UCSD-AML1 (cell line): ENCODE data around the gene BBS1.
A peak's percentile ranks its signal among the peaks of the same experiment; 100 is the strongest.
"Not testable (repeated sequence)": the region's sequence is repeated elsewhere in the genome, so short reads cannot be mapped to it uniquely, and the experiment has no call there.

ENCODE experiments used
- DNase-seq: peaks from one replicate; lab custom pipeline; 2025; ENCODE audit not compliant: unreplicated experiment; lab: John Stamatoyannopoulos, UW

Gene BBS1

DNA sequence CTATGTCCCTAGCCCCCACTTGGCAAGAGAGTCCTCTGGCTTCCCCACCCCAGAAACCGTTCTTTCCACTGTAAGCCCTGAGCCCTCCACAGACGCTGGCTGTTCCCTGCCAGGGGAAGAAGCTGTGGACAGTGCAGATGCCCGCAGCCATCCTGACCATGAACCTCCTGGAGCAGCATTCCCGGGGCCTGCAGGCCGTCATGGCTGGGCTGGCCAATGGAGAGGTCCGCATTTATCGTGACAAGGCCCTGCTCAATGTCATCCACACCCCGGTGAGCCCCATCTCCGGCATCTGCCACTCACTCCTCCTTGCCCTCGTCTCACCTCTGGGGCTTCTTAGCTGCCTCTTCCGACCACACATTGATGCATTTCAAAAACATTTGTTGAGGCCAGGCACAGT lies 13.2 kb downstream of the BBS1 start:
- no peak for DNase-seq

DNA sequence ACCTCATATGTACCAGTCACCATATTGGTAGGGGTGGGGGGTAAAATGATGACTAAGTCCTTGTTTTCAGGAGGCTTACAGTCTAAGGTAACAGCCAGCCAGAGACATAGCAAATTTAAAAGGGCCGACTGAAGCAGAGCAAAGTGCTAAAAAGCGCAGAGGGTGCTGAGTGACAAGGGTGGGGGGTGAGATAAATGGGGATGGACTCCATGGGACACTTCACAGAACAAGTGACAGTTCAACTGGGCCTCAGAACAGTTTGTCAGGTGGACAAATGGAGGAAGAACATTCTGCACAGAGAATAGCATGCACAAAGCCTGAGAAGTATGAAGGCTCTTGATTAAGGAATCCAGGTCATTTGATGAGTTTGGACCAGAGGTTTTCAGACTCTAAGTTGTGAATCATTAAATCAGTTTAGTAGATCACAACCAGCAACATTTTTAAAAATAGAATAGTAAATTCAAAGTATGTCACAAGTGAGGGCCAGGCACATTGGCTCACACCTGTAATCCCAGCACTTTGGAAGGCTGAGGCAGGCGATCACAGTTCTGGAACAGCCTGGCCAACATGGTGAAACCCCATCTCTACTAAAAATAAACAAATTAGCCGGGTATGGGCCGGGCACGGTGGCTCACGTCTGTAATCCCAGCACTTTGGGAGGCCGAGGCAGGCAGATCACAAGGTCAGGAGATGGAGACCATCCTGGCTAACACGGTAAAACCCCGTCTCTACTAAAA lies 14.0 kb downstream of the BBS1 start:
- no peak for DNase-seq

DNA sequence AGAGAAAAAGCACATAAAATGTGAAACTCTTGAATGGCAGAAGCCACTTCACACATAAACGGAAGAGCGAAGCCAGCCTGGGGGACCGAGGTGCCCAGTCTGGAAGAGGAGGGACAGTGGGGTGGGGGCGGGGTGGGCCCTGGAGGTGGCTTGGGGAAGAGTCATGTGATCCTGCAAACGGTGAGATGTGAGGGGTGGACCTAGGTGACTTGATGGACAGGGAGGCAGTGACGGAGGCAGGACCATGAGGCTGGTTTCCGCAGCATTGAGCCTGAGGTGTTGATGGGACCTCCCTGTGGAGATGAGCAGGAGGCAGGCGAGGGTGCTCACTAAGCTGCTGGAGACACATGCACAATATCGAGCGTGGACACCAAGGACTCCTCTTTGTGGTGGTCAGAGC lies 18.6 kb downstream of the BBS1 start:
- DNase-seq = no peak

DNA sequence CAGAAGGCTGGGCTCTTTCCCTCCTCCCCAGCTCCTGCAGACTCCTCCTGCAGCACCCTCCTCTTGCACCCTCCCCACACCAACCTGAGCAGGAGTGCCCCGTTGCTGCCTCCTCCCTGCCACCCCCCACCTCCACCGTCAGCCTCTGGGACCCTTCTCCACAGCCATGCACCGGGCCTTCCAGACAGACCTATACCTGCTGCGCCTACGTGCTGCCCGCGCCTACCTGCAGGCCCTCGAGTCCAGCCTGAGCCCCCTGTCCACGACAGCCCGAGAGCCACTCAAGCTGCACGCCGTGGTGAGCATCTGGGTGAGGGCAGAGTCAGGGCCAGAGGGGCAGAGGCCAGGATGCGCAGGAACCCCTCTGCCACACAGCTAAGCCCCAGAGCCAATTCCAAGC lies 19.2 kb downstream of the BBS1 start:
- DNase-seq = no peak

DNA sequence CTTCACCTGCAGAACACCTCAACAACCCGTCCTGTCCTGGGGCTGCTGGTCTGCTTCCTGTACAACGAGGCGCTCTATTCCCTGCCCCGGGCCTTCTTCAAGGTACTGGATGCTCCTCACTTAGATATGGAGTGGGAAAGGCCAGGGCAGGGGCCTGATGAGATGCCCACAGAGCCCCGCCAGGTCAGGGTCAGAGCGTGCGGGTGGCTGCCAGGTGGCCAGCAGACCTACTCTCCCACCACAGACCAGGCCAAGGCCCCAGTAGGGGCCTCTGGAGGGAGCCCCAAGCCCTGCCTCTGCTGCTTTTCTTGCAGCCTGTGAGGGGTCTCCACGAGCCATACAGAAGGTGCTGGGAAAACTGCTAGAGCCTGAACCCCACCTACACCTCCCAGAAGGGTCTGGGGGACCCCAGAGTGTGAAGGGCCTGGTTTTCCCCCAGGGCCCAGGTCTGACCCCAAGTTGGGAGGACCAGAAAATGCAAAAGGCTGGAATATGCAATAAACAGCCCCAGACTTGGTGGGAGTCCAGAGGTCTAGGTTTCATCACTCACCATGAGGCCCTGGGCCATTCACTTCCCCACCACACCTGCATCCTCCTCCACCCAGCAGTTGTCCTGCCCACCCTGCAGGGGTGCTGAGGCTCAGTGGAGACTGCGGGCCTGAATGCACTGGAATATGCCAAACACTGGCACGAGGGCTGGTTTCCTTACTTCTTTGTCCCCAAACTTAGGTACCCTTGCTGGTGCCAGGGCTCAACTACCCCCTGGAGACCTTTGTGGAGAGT lies 20.7 kb downstream of the BBS1 start:
- DNase-seq = no peak

DNA sequence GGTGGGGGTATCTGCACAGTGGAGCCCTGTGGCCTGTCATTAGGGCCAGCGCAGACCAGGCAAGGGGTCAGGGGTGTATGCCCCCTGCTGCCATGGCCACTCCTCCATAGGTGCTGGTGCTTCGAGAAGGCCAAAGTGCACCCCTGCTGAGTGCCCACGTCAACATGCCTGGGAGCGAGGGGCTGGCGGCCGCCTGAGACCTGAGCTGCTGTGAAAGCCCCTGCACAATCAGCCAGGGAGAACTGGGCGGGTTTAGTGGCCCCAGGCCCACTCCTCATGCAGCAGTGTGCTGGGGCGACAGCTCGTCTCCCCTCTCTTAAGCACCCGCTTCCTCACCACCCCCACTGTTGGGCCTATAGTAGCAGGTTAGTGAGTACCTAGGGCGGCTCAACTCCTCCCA lies 21.4 kb downstream of the BBS1 start:
- DNase-seq = no peak

DNA sequence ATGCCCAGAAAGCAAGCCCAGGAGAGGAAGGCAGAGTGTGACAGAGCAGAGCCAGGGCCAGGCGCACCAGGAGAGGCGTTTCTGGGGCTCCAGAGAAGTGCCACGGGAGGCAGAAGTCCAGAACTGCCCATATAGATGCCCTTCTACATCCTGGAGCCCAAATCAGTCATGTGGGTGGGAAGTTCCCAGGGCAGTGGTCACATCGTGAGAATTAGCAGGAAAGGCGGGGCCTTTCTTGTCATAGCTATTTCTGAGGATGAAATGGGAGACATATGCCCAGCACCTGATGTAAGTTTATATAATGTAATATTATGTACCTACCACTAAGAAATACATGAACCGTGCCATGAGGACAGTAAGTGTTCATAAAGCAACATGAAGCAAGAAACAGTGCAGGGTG lies 22.3 kb downstream of the BBS1 start:
- DNase-seq = no peak

DNA sequence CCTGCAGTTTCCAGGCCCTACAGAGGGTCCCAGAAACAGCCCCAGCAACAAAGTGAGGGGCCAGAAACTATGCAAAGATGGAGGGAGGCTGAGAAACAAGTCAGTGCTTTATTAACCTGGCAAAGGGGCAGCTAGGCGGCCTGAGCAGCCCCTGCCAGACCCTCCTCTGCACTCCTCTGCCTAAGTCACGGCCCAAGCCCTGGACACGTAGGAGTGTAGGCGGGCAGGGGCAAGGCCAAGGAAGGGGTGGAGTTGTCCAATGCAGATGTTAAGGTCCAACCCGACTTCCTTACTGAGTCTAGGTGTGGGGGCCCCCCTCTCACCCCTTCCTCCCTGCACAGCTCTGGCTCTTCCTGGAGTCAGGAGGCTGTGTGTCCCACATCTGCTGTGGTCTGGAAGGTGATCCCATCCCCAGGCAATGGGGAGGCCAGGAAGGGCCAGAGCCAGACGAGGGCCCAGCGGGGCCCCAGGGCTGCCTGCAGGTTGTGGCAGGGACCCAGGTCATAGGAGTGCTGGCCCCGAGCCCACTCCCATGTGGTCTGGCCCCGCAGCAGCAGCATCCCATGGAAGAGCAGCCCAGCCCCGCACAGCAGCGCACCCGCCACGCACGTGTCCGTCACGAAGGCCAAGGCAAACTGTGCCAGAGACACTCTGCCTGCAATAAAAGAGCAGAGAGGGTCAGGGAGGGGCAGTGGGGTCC lies 28.9 kb downstream of the BBS1 start:
- no peak for DNase-seq

DNA sequence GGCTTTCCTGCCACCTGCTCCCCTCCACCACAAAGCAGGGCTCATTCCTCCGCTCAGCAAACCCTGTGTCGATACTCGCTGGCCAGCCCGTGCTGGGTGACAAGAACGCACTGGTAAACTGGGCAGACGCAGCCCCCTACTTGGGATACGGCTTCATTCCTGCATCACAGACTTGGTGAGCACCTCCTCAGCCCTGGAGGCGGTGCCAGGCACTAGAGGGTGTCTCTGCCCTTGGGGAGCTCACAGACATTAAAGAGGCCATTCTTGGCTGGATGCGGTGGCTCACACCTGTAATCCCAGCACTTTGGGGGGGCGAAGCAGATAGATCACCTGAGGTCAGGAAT lies 29.4 kb downstream of the BBS1 start:
- no peak for DNase-seq

DNA sequence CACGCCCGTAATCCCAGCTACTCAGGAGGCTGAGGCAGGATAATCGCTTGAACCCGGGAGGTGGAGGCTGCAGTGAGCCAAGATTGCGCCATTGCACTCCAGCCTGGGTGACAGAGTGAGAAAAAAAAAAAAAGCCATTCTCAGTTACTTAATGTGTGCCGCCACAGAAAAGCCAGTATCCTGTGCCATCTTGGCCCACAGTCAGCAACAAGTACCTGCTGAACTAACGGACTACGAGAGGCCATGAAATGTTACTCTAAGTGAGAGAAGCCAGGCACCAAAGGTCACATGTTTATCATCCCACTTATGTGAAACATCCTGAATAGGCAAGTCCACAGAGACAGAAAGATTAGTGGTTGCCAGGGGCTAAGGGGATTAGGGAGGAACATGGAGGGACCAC lies 30.2 kb downstream of the BBS1 start:
- not testable (repeated sequence) for DNase-seq

DNA sequence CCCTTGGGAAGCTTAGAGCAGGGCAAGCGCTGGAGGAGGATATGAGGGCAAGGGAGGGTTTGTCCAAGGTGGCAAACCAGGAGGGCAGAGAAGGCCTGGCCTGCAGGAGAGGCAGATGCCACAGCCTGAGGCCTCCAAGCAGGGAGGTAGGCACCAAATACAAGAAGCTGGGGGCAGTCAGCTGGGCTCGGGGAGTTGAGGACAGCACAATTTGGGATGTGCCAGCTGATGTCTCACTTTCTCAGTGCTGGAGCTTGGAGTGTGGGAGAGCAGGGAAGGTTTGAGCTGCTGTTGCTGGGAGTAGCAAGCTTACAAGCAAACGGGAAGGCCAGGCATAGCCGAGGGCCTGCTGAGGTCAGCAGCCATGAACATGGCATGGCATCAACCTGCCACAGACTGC lies 31.5 kb downstream of the BBS1 start:
- no peak for DNase-seq

DNA sequence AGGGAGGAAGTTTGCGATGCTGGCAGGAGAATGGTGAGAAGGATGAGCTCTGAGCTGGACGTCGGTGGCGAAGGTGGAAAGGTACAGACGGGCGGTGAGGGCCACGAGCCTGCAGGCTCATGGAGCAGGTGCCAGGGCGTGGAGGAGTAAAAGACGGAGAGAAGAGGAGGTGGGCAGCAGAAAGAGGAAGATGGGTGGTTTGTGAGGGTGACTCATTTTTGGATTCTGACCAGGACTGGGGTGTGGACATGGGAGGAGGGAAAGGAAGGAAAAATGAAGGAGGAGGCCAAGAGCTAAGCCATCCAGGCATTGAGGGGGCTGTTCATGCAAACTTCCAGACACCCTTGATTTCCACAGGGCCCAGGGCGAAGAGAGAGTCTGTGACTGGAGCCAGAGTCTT lies 31.9 kb downstream of the BBS1 start:
- DNase-seq = no peak

DNA sequence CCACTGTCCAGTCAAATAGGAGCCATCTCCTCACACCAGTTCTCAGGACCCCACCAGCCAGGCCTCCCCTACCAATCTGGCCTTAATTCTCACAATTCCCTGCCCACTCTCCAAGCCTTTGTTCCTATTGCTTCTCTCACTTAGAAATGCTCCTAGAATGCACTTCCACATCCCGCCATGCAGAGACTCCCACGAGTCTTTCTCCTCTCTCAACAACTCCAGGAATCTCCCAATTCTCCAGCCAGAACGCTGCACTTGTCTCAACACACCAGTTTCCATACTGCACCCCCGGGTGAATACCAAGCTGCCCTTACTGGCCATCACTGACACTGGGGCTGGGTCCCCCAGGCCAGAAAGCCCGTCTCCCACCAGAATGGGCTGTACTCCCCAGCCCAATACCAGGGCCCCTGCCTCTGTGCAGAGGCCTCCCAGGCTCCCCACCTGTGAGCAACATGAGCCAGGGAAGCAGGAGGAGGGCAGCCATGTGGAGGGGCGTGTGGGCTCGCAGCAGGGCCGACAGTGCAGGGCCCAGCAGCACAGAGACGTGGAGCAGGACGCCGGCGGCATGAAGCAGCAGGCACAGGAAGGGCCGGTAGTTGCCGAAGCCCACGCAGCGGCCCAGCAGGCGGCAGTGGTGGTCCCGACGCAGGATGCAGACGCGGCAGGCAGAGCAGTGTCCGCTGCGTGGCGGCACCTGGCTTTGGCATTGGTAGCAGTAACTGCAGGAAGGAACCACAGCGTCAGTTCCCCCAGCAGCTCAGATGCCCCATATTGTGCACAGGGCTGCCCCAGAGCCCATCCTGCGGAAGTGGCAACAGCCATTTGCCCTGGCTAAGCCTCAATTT lies 33.0 kb downstream of the BBS1 start:
- DNase-seq = peak; percentile 86

DNA sequence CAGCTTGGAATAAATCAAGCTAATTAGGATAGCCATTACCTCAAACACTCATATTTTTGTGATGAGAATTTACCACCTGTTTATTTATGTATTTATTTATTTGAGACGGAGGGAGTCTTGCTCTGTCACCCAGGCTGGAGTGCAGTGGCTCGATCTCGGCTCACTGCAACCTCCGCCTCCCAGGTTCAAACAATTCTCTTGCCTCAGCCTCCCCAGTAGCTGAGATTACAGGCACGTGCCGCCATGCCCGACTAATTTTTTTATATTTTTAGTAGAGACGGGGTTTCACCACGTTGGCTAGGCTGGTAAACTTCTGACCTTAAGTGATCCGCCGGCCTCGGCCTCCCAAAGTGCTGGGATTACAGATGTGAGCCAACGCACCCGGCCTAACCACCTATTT lies 34.5 kb downstream of the BBS1 start:
- not testable (repeated sequence) for DNase-seq

DNA sequence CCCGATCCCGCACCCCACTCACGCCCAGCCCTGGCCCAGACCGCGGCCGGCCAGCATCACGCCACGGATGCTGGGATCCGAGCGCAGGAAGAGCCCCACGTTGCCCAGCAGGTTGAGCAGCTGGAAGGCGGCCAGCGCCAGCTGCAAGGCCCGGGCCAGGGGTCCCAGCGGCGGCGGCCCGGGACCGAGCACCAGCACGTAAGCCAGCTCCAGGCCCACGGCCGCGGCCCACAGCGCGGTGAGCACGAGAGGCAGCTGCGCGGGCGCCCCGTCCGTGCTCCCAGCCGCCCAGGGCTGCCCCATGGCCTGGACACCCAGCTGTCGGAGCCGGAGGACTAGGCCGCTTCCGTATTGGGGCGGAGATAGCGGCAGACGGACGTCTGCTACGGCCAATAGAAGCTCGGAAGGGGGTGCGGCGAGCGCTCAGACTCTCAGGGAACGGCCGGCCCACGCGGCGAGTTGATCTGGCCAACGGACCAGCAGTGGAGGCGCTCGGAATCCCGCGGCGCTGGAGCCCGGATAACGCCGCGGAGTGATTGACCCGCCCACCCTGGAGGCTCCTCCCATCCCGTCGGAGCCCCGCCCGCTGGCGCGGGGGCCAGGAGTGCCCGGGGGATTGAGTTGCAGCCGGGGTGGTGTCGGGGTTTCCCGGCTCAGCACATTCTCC lies 35.4 kb downstream of the BBS1 start, which contains the start of gene ZDHHC24:
Gene ZDHHC24 (minus strand): TSS at position 348 of the 667 bp plus-strand sequence. CDS start 45 bp downstream, at position 303.
- peak; percentile 97 for DNase-seq

DNA sequence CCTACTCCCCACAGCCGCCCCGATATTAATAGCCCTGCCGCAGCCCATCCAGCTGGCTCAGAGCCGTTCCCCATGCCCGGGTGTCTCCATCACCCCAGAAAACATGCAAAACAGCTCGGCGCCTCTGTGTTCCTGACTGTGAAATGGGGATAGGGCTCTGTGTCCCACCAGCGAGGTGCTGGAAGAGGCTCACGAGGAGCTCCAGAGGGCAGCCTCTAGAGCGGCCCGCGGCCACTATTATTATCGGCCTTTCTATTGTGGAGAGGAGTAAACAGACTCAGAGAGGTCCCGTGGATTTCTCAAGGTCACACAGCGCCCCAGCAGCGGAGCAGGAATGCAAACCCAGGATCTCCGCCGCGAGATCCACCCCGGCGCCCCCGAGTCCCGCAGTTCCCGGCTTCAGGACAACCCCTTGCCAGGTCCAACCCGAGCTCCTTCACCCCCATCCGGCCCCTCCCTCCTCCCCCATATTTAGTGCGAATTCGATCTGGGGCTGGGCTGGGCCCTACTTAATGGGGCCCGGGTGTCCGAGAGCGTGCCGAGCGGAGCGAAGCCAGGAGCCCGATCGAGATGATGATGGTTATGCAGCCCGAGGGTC lies 36.0 kb downstream of the BBS1 start, which contains the start of gene ACTN3:
Gene ACTN3 (plus strand): TSS at position 536 of the 598 bp plus-strand sequence. CDS start 35 bp downstream, at position 571.
- no peak for DNase-seq

DNA sequence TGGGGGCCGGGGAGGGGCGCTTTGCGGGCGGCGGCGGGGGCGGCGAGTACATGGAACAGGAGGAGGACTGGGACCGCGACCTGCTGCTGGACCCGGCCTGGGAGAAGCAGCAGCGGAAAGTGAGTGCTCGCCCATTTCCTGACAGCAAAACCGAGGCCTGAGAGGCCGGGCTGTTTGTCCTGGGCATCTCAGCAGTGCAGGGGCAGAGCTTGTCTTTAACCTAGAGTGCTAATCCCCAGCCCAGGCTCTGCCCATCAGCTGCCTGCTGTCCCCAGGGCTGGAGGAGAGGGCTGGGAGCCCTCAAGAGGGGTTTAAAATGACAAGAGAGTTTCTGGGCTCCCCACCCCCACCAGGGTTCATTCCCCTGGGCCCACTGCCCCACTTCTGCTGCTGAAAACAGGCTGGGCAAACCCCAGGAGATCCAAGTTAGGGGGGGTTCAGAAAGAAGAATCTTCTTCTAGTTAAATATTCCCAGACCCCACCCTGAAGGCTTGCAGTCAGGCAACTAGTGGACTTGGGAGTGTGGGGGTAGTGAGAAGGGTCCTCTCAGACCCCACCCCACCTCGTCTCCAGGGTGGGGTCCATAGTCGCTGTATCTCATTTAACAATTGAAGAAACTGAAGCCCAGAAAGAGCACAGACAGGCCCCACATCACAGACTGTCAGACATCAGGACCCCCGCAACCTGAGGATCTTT lies 36.7 kb downstream of the BBS1 start:
- no peak for DNase-seq

DNA sequence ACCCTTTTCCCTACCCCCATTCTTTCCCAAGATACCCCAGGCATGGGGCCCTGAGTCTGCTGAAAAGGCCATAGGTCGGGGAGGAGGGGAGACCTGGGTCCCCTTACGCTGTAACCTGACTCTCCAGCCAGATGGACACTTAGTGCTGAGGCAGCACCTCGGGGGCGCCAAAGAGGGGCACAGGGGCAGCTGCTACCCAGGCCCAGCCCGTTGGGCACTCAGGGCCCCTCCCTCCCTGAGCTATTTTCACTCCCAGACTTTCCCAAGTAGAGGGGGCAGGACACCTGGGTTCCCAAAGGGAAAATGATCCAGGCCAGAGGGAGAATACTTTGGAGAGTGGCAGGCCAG lies 37.2 kb downstream of the BBS1 start:
- no peak for DNase-seq

DNA sequence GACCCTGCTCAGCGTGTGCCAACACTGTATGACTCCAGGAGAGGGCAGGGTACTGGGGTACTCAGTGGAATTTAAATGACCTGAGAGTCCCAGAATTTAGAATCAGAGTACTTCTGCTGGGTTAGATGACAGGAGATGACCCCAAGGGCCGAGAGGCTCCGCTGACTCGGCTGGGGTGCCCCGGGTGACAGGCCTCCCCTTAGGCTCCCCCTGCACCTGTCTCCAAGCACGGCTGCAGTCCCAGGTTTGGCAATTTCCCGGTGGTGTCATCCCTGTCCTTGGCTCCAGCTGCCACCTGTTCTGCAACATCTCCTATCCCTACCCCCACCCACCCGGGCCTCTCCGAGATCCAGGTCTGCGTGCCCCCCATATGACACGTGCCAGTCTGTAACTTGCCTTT lies 37.6 kb downstream of the BBS1 start:
- DNase-seq = no peak
